22Rv1 (cell line): ENCODE measurements around the gene C5orf47.

Source experiments
- H3K27ac ChIP-seq: fragments of 450-650 bp; 2 replicates; pipeline ENCODE4 v1.5.1; 2017
- ZFX ChIP-seq: fragments of 450-650 bp; IDR thresholded peaks from 2 replicates; pipeline ENCODE4 v1.6.1; 2017; ENCODE audit warnings: antibody characterized with exemption, borderline replicate concordance
- TF ChIP-seq, protein P1 (sequence below): fragments of 450-650 bp; IDR thresholded peaks from 2 replicates; pipeline ENCODE4 v1.5.1; 2017; ENCODE audit warnings: mild to moderate bottlenecking

Gene C5orf47

DNA sequence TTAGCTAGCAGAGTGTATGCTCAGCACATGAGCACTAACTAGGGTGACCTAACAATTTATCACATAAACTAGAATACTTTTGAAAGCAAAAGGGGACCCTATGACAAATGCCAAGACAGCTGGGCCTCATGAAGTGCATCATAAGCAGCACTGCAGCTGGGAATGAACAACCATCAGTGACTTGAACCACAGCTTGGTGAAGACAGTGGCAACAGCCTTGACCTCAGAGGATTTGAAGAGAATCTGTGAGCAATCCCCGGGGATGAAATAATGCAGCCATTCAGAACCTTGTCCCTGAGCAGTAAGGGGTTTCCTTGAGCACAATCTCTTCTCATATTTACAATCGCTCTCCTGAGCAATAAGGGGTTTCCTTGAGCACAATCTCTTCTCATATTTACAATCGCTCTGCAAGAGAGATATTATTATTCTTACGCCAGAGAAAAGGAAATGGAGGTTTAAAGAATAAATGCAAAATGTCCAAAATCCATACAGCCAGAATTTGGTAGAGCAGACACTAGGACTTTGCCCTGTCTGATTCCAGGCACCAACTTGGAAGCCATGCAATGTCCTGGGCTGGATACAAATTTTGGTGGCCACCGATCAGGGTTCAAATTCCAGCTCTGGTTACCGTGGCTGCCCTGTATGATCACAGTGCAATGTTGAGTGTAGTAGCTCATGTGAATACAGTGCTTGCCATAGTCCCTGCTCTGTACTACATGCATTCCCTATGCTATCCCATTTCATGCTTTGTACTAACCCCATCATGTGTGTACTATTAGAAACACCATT lies 55.7 kb downstream of the C5orf47 start:
- no peak overlapping the region for H3K27ac ChIP-seq
- no peak for TF ChIP-seq ZFX
- TF ChIP-seq, protein P1, sequence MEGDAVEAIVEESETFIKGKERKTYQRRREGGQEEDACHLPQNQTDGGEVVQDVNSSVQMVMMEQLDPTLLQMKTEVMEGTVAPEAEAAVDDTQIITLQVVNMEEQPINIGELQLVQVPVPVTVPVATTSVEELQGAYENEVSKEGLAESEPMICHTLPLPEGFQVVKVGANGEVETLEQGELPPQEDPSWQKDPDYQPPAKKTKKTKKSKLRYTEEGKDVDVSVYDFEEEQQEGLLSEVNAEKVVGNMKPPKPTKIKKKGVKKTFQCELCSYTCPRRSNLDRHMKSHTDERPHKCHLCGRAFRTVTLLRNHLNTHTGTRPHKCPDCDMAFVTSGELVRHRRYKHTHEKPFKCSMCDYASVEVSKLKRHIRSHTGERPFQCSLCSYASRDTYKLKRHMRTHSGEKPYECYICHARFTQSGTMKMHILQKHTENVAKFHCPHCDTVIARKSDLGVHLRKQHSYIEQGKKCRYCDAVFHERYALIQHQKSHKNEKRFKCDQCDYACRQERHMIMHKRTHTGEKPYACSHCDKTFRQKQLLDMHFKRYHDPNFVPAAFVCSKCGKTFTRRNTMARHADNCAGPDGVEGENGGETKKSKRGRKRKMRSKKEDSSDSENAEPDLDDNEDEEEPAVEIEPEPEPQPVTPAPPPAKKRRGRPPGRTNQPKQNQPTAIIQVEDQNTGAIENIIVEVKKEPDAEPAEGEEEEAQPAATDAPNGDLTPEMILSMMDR = no peak

DNA sequence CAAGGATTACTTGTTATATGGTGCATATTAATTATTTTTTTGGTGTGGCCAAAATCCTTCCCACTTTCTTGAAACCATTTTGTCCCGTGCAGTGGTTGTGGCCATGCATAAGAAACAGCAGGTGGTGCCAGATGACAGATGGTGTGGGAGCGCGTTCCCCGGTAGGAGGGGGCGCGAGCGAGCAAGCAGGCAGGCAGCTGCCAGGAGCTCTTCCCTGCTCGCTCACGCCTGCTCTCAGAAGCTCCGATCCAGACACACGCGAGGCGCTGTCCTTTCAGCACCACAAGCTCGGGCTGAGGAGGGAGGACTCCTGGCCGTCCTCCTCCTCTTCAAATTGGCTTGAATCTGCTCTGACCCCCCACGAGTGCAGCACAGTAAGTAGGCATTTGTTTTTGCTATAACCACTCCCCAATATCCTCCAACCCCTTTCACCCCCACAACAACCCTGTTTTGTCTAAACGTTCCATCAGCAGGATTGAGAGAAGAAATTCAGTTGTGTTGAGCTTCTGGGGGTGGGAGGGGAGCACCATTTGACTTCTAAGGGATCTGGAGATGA lies 56.6 kb downstream of the C5orf47 start, which contains the start of gene NSG2:
Gene NSG2 (plus strand): TSS at position 237 of the 556 bp plus-strand sequence. CDS start 1,050 bp downstream, outside the sequence.
- H3K27ac ChIP-seq = no peak within 1 kb of the TSS
- TF ChIP-seq, protein P1 = peak; percentile 82
- TF ChIP-seq ZFX = no peak

DNA sequence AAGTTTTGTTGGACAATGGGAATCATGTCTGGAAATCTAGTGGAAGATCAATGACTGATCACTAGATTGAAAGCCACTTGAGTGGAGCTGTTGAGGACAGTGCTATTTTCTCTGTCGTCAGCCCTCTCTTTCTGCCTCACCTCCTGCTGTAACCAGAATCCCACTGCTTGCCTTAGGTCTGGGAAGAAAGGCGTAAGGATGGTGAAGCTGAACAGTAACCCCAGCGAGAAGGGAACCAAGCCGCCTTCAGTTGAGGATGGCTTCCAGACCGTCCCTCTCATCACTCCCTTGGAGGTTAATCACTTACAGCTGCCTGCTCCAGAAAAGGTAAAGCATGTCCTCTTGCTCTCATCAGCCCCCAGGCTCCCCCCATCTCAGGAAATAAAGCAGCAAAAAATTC lies 57.6 kb downstream of the C5orf47 start:
- TF ChIP-seq ZFX = no peak
- TF ChIP-seq, protein P1 = no peak
- H3K27ac ChIP-seq = no peak overlapping the region

DNA sequence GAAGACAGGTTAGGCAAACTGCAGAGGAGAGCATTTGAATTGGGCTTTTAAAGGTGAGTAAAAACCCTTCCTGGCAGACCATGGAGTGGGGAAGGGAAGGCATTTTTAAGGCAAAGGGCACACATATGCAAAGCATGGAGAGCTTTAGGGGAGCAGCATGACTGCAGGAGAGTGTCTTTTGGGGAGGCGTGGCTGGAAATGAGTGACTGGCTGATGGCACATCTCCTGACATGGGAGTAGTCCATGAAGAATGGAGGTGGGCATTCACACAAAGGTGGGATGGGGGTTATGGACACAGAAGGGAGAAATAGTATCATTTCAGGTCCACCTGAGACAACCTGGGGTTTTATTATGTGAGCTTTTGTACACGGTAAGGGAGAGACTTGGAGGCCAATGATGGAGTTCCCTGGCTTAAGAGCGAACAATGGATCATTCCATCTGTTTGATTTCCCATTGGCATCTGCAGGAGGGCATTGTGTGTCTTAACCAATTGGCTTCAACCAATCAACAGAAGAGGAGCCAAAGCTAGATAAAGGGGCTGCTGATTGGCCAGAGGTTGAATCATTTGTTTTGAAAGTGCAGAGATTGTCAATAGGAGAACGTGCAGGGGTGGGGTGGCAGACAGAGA lies 58.6 kb downstream of the C5orf47 start:
- TF ChIP-seq ZFX = no peak
- TF ChIP-seq, protein P1 = no peak
- no peak overlapping the region for H3K27ac ChIP-seq

DNA sequence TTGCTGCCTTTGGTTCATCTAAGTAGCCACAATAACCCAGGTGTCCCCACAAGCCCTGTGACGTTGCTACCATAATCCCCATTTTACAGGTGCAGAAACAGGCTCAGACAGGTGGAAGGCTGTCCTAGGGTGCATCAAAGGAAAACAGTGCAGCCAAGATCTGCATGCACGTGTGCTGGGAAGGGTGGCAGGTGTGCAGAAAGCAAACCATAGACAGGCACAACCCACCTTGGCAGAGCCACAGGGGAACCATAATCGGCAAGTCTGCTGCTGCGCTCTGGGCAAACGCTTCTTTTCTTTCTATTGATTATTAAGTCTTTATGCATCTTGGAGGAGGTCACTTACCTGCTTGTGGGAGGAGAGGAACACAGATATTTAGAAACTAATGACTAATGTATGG lies 63.7 kb downstream of the C5orf47 start:
- no peak overlapping the region for H3K27ac ChIP-seq

DNA sequence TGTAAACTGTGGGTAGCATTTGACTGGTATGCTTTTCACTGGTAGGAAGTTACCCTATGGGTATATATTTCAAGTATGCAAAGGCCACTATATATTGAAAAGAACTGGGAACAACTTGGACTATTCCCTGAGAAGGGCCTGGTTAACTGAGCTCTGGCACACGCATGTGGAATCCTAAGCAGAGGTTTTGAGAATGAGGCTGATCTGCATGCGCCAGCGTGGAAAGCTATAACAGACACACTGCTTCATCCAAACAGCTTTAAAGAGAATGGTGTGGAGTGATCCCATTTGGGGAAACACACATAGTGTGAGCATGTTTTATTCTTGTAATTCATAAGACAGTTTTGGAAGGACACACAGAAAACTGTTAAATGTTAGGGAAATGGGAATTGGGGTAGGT lies 64.9 kb downstream of the C5orf47 start:
- no peak for TF ChIP-seq ZFX
- TF ChIP-seq, protein P1 = no peak
- H3K27ac ChIP-seq = no peak overlapping the region

More for the DNA sequence above, 63.7 kb downstream of the C5orf47 start:
- TF ChIP-seq, protein P1 = no peak
- TF ChIP-seq ZFX = no peak
